WTC11 (cell line): ENCODE data around the gene CAMSAP1.

Experiments used
- CDX4 ChIP-seq: fragments of 250-450 bp; sonication (Bioruptor Pico); IDR thresholded peaks from 2 replicates; pipeline ENCODE4 v1.9.0; 2021; ENCODE audit warnings: moderate library complexity, mild to moderate bottlenecking, inconsistent platforms, borderline replicate concordance
- CREM ChIP-seq: sonication (generic); formaldehyde crosslinking; IDR thresholded peaks from 2 replicates; pipeline ENCODE4 v1.8.1; 2022; ENCODE audit warnings: mild to moderate bottlenecking, missing genetic modification reagents, moderate library complexity
- CTCF ChIP-seq: fragments of 200-600 bp; IDR thresholded peaks from 2 replicates; pipeline ENCODE4 v1.8.0; 2022; ENCODE audit warnings: antibody characterized with exemption
- E2F1 ChIP-seq: sonication (generic); formaldehyde crosslinking; IDR thresholded peaks from 2 replicates; pipeline ENCODE4 v1.8.0; 2022; ENCODE audit warnings: mild to moderate bottlenecking, missing genetic modification reagents
- FOXK1 ChIP-seq: sonication (generic); formaldehyde crosslinking; IDR thresholded peaks from 2 replicates; pipeline ENCODE4 v1.8.0; 2022; ENCODE audit warnings: mild to moderate bottlenecking, moderate library complexity, missing genetic modification reagents
- FOXP1 ChIP-seq: sonication (generic); formaldehyde crosslinking; IDR thresholded peaks from 2 replicates; pipeline ENCODE4 v1.8.0; 2022; ENCODE audit warnings: missing genetic modification reagents, mild to moderate bottlenecking, moderate library complexity, borderline replicate concordance
- IRF2 ChIP-seq: sonication (generic); formaldehyde crosslinking; IDR thresholded peaks from 2 replicates; pipeline ENCODE4 v1.8.0; 2022; ENCODE audit warnings: low read depth, missing genetic modification reagents, borderline replicate concordance
- KAT7 ChIP-seq: sonication (generic); formaldehyde crosslinking; IDR thresholded peaks from 2 replicates; pipeline ENCODE4 v1.8.1; 2023; ENCODE audit warnings: missing genetic modification reagents, mild to moderate bottlenecking, borderline replicate concordance
- MAX ChIP-seq: sonication (generic); formaldehyde crosslinking; IDR thresholded peaks from 2 replicates; pipeline ENCODE4 v1.8.0; 2022; ENCODE audit warnings: mild to moderate bottlenecking, missing genetic modification reagents
- USF2 ChIP-seq: sonication (generic); formaldehyde crosslinking; IDR thresholded peaks from 2 replicates; pipeline ENCODE4 v1.8.1; 2023; ENCODE audit warnings: mild to moderate bottlenecking, missing genetic modification reagents, moderate library complexity
- ZNF232 ChIP-seq: sonication (generic); formaldehyde crosslinking; IDR thresholded peaks from 2 replicates; pipeline ENCODE4 v1.8.0; 2022; ENCODE audit warnings: mild to moderate bottlenecking, missing genetic modification reagents
- ZNF263 ChIP-seq: sonication (generic); formaldehyde crosslinking; IDR thresholded peaks from 2 replicates; pipeline ENCODE4 v1.8.1; 2022; ENCODE audit warnings: low read depth, mild to moderate bottlenecking, moderate library complexity, missing genetic modification reagents

GRCh38 chr9:135879237-135879601 lies 28.1 kb downstream of the CAMSAP1 start:
- TF ChIP-seq E2F1, result no peak
- no peak for TF ChIP-seq CTCF
- TF ChIP-seq IRF2, result no peak
- TF ChIP-seq CREM (CRISPR knock-in tag), result no peak
- no peak for TF ChIP-seq ZNF232 (CRISPR knock-in tag)
- TF ChIP-seq USF2 (CRISPR knock-in tag), result no peak
- no peak for TF ChIP-seq ZNF263 (CRISPR knock-in tag)
- no peak for TF ChIP-seq CDX4
- no peak for TF ChIP-seq MAX (CRISPR knock-in tag)
- no peak for TF ChIP-seq FOXK1
- TF ChIP-seq FOXP1, result no peak
- TF ChIP-seq KAT7 (CRISPR knock-in tag), result no peak
